ENCODE data around the gene COA5.

DNA sequence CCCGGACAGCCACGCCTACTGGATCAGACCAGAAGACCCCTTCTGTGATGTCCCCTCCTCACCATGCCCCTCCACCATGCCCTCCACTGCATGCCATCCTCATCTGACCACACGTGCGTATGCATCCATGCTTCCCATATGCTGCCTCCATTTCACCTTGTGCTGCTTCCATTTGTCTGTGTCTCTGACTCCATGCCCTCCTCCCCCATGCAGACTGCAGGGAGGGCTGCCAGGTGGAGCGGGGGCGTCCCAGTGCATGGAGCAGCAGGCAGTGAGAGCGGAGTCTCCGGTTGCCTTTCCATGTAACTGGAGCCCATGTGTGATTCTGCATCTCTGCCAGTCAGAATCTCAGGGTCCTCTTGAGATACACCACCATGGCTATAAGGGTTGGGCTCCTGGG lies 52.6 kb downstream of the COA5 start:
- TF ChIP-seq EZH2 (IDR thresholded peaks at IDR 0.05; ENCODE audit: insufficient read depth, poor library complexity, severe bottlenecking) (no peak), EZH2phosphoT487 (IDR thresholded peaks at IDR 0.05; ENCODE audit: insufficient read depth, low read depth) (no peak)
